ENCODE data around the gene TMEM231. TPM values are rescaled to one million over a fixed set of nuclear protein-coding genes. Genes with fewer than 3 reads are reported as not detected.
"Not testable (repeated sequence)": the region's sequence is repeated elsewhere in the genome, so short reads cannot be mapped to it uniquely, and the experiment has no call there.

The TMEM231 gene
- total RNA-seq, 1 experiment from 2014 or later: 9.0 TPM

DNA sequence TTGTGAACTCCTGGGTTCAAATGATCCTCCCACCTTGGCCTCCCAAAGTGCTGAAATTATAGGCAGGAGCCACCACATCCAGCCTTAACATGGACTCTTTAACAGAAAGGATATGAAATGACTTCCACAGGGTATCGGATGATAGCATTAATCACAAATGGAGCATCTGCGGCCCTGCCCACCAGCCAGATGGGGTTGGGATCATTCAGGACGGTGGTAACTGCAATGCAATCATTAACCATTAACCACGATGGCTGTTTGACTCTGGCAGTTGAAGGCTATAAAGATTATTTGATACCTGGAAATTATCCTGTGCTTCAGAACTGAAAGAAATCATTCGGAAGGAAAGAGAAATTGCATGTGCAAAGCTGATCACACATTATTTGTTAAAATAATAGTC is 14.8 kb downstream of the TMEM231 start:
- DNase-seq (ENCODE audit: low read depth, low spot score) (no peak), ATAC-seq (no peak)
- H3K36me3 ChIP-seq (ENCODE audit: control insufficient read depth, insufficient read depth, low read length): no peaks in the 10 kb centered on the region
- TF ChIP-seq POLR2AphosphoS5 (IDR thresholded peaks at IDR 0.05; ENCODE audit: low read depth, low read length): no peak
- CTCF ChIA-PET: no interaction called here
- intact Hi-C loops (cut with micrococcal nuclease; ENCODE audit: unreplicated experiment): no loop called here
- H3K27me3 ChIP-seq (ENCODE audit: control insufficient read depth, insufficient read depth, low read length): no peaks in the 10 kb centered on the region
- no peaks in the 10 kb centered on the region for H3K4me1 ChIP-seq (ENCODE audit: control insufficient read depth, insufficient read depth, low read length)
- H3K27ac ChIP-seq (ENCODE audit: low read length): no peak overlapping the region
- no peak overlapping the region for H3K4me3 ChIP-seq (ENCODE audit: low read depth in 2 of 2, low read length in 2 of 2)
- H3K9me3 ChIP-seq (ENCODE audit: control insufficient read depth, insufficient read depth, low read depth, low read length): no peaks in the 10 kb centered on the region
- in situ Hi-C loops (cut with HindIII; ENCODE audit: low pct_unique_long_range_greater_than_20kb, low sequenced_read_pairs): no loop called here
- POLR2A ChIA-PET: interaction anchor here (0.7 kb wide), 1 partner anchor 289 kb away, joined by 7 read pairs; no protein-coding TSS in a partner anchor
- BruUV-seq (replicated peaks): no TSS peak

DNA sequence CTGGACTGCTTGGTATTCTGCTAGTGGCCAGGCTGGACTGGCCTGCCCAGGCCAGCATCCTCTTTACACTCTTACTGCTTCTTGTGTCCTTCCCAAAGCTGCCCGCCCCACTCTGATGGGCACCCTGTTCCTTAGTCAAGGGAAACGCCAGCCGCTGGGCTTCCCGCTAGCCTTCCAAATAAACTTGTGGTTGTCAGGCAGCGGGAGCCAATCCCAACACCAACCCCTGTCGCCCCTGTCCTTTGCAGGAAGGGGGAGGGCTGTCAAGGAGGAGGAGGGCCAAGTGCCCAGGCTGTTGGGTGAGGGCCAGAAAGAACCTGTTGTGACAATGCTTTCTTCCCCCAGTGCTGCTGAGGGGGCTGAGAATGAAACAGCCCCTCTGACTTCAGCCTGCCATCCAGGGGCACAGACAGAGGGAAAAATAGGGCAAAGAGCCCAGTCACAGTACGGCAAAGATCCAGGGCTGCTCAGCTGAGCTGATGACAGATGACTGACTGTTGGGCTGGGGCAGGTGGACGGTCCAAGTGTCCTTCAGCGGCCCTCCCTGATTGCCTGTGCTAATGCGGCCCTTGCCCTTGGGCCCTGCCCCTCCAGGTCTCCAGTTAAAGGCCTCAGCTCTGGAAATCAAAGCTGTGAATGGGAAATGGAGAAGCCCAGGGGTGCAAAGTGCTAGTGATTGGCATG is 17.0 kb downstream of the TMEM231 start:
- ATAC-seq; H3K4me3 ChIP-seq (ENCODE audit: low read depth in 2 of 2, low read length in 2 of 2); POLR2A ChIA-PET; H3K4me1 ChIP-seq (ENCODE audit: control insufficient read depth, insufficient read depth, low read length); H3K27me3 ChIP-seq (ENCODE audit: control insufficient read depth, insufficient read depth, low read length); H3K27ac ChIP-seq (ENCODE audit: low read length); CTCF ChIA-PET; in situ Hi-C loops (cut with HindIII; ENCODE audit: low pct_unique_long_range_greater_than_20kb, low sequenced_read_pairs); H3K36me3 ChIP-seq (ENCODE audit: control insufficient read depth, insufficient read depth, low read length); DNase-seq (ENCODE audit: low read depth, low spot score); BruUV-seq (replicated peaks); intact Hi-C loops (cut with micrococcal nuclease; ENCODE audit: unreplicated experiment); H3K9me3 ChIP-seq (ENCODE audit: control insufficient read depth, insufficient read depth, low read depth, low read length): not testable (repeated sequence)

DNA sequence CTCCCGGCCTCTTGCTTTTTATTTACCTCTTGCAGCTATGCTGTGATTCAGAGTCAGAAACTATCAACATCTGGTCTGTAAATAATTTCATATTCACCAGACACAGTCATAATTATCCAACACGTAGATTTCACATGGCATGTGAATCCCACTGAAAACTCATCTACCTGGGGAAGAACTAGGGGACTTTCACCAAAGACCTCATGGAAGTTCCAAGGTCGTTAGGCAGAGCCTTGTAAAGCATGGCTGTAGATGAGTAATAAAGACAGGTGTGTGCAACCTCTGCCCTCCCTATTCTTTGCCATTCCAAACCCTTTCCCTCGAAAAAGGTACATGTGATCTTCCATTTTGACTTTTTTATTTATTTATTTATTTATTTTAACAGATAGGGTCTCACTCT is 18.3 kb downstream of the TMEM231 start:
- CTCF ChIA-PET: no interaction called here
- ATAC-seq (no peak), DNase-seq (ENCODE audit: low read depth, low spot score) (no peak)
- POLR2A ChIA-PET: interaction anchor here (0.6 to 0.7 kb wide), 2 partner anchors 43 to 71 kb away, joined by 5 to 7 read pairs; no protein-coding TSS in a partner anchor
- Histone ChIP-seq H3K4me3 (ENCODE audit: low read depth in 2 of 2, low read length in 2 of 2) (no peak overlapping the region), H3K4me1 (ENCODE audit: control insufficient read depth, insufficient read depth, low read length) (no peaks in the 10 kb centered on the region), H3K27me3 (ENCODE audit: control insufficient read depth, insufficient read depth, low read length) (no peaks in the 10 kb centered on the region), H3K27ac (ENCODE audit: low read length) (no peak overlapping the region), H3K36me3 (ENCODE audit: control insufficient read depth, insufficient read depth, low read length) (no peaks in the 10 kb centered on the region), H3K9me3 (ENCODE audit: control insufficient read depth, insufficient read depth, low read depth, low read length) (no peaks in the 10 kb centered on the region)
- intact Hi-C loops (cut with micrococcal nuclease; ENCODE audit: unreplicated experiment) (no loop called here), in situ Hi-C loops (cut with HindIII; ENCODE audit: low pct_unique_long_range_greater_than_20kb, low sequenced_read_pairs) (no loop called here)
- TF ChIP-seq, protein P1, sequence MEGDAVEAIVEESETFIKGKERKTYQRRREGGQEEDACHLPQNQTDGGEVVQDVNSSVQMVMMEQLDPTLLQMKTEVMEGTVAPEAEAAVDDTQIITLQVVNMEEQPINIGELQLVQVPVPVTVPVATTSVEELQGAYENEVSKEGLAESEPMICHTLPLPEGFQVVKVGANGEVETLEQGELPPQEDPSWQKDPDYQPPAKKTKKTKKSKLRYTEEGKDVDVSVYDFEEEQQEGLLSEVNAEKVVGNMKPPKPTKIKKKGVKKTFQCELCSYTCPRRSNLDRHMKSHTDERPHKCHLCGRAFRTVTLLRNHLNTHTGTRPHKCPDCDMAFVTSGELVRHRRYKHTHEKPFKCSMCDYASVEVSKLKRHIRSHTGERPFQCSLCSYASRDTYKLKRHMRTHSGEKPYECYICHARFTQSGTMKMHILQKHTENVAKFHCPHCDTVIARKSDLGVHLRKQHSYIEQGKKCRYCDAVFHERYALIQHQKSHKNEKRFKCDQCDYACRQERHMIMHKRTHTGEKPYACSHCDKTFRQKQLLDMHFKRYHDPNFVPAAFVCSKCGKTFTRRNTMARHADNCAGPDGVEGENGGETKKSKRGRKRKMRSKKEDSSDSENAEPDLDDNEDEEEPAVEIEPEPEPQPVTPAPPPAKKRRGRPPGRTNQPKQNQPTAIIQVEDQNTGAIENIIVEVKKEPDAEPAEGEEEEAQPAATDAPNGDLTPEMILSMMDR (IDR thresholded peaks at IDR 0.05): no peak
- TF ChIP-seq SIN3A (IDR thresholded peaks at IDR 0.05; ENCODE audit: borderline replicate concordance, insufficient read depth, low read depth, low read length) (no peak), POLR2AphosphoS5 (IDR thresholded peaks at IDR 0.05; ENCODE audit: low read depth, low read length) (no peak)
- TF ChIP-seq, protein P2, sequence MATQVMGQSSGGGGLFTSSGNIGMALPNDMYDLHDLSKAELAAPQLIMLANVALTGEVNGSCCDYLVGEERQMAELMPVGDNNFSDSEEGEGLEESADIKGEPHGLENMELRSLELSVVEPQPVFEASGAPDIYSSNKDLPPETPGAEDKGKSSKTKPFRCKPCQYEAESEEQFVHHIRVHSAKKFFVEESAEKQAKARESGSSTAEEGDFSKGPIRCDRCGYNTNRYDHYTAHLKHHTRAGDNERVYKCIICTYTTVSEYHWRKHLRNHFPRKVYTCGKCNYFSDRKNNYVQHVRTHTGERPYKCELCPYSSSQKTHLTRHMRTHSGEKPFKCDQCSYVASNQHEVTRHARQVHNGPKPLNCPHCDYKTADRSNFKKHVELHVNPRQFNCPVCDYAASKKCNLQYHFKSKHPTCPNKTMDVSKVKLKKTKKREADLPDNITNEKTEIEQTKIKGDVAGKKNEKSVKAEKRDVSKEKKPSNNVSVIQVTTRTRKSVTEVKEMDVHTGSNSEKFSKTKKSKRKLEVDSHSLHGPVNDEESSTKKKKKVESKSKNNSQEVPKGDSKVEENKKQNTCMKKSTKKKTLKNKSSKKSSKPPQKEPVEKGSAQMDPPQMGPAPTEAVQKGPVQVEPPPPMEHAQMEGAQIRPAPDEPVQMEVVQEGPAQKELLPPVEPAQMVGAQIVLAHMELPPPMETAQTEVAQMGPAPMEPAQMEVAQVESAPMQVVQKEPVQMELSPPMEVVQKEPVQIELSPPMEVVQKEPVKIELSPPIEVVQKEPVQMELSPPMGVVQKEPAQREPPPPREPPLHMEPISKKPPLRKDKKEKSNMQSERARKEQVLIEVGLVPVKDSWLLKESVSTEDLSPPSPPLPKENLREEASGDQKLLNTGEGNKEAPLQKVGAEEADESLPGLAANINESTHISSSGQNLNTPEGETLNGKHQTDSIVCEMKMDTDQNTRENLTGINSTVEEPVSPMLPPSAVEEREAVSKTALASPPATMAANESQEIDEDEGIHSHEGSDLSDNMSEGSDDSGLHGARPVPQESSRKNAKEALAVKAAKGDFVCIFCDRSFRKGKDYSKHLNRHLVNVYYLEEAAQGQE (IDR thresholded peaks at IDR 0.05; ENCODE audit: insufficient read depth in 1 of 2, low read depth in 2 of 2, low read length in 1 of 2): no peak
- BruUV-seq (replicated peaks): no TSS peak
